Thymus (tissue), 11 donors: Measurements from ENCODE around the gene GNA12. TPM values are rescaled to one million over a fixed set of nuclear protein-coding genes. Genes with fewer than 3 reads are reported as not detected.
"Not testable (repeated sequence)": the region's sequence is repeated elsewhere in the genome, so short reads cannot be mapped to it uniquely, and the experiment has no call there.

Experiments used
- DNase-seq, 9 donors: peaks; one replicate each; pipeline ENCODE4 v3.0.0-alpha.2; 2013; ENCODE audit warnings: low spot score in 9 of 9, low read depth in 6 of 9, missing footprints in 1 of 9
- H3K27ac ChIP-seq, 2 donors: one replicate each; pipeline ENCODE4 v1.5.1; 2013; ENCODE audit warnings: control low read depth in 1 of 2, low read depth in 1 of 2, low read length in 1 of 2, mild to moderate bottlenecking in 1 of 2, moderate library complexity in 1 of 2
- H3K27me3 ChIP-seq, 2 donors: one replicate each; pipeline ENCODE4 v1.5.1; 2013; ENCODE audit warnings: low read length in 1 of 2; ENCODE audit not compliant: control insufficient read depth in 2 of 2, insufficient read depth in 1 of 2
- H3K36me3 ChIP-seq, 2 donors: one replicate each; pipeline ENCODE4 v1.5.1; 2013; ENCODE audit warnings: low read length in 1 of 2, mild to moderate bottlenecking in 1 of 2, moderate library complexity in 1 of 2; ENCODE audit not compliant: control insufficient read depth in 2 of 2, insufficient read depth in 2 of 2
- H3K4me1 ChIP-seq, 2 donors: one replicate each; pipeline ENCODE4 v1.5.1; 2013; ENCODE audit warnings: low read length in 2 of 2; ENCODE audit not compliant: control insufficient read depth in 2 of 2, insufficient read depth in 2 of 2
- H3K4me3 ChIP-seq, 2 donors: one replicate each; pipeline ENCODE4 v1.5.1; 2013; ENCODE audit warnings: low read length in 2 of 2, control low read depth in 1 of 2, mild to moderate bottlenecking in 1 of 2
- H3K9me3 ChIP-seq, 2 donors: one replicate each; pipeline ENCODE4 v1.5.1; 2013; ENCODE audit warnings: low read length in 1 of 2, mild to moderate bottlenecking in 1 of 2; ENCODE audit not compliant: control insufficient read depth in 2 of 2, insufficient read depth in 1 of 2
- WGBS: extraction: QIAGEN DNeasy Blood & Tissue Kit; methylation state at CpG from one replicate; pipeline ENCODE4 v1.1.7; 2013; 5-methylcytosine and 5-hydroxymethylcytosine counted together
- polyA plus RNA-seq: library from polyadenylated mRNA; stranded (reverse); fragments of 200-250 nt; gene quantifications from one replicate; pipeline ENCODE4 v1.2.3, GENCODE V29; 2013
- total RNA-seq: library from RNA; stranded (reverse); fragments of 120-200 nt; gene quantifications from one replicate; pipeline ENCODE4 v1.2.4, GENCODE V29; 2013
- donor health status: healthy.

Gene GNA12
- total and polyA plus RNA-seq, 2 donors, result 4.4 to 11.9 TPM

DNA sequence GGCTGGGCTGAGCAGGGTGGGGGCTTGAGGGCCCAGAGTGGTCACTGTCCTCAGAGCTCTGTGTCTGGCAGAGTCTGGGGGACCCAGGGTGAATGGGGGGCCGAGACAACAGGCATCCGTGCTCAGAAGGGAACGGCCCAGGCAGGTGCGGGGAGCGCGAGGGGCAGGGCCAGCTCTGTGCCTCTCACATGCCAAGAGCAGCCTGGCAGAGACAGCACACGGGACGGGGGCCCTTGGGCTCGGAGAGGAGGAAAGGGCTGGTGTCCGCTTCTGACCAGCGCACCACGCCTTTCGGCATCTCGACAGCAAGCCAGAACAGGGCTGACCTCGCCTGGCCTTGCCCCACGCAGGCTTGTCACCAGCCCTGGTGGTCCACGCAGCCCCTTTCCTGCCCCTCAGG lies 142.7 kb downstream of the GNA12 start:
- H3K4me3 ChIP-seq, result no peak overlapping the region
- H3K4me1 ChIP-seq, result peaks cover 12 to 17% of the 10 kb centered on the region in 2 donors
- H3K9me3 ChIP-seq, result peaks cover 0 to 3% of the 10 kb centered on the region in 2 donors
- H3K27me3 ChIP-seq, result peaks cover 6 to 54% of the 10 kb centered on the region in 2 donors
- DNase-seq, result no peak
- no peak overlapping the region for H3K27ac ChIP-seq
- H3K36me3 ChIP-seq, result no peaks in the 10 kb centered on the region
- 93% methylated on average over 17 of the region's 17 CpGs for WGBS

DNA sequence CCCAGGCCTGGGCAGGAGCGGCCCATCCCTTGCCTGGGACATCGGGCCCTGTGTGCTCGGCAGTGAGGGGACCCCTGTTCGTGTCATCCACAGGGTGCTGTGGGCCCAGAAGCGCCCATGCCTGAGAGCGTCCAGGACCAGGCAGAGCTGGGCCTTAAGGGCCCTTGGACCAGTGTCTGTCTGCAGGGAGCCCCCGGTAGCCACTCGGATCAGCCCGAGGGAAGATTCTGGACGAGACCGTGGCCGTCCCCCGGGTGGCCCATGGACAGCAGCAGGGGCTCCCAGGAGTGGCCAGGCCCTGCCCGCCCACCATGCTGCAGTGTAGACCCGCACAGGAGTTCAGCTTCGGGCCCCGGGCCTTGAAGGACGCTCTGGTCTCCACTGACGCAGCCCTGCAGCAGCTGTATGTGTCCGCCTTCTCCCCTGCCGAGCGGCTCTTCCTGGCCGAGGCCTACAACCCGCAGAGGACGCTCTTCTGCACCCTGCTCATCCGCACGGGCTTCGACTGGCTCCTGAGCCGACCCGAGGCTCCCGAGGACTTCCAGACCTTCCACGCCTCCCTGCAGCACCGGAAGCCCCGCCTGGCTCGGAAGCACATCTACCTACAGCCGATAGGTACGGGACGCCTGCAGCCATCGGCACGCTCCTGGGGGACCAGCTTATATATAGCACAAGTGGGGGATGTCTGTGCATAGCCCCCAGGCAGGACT lies 143.8 kb downstream of the GNA12 start:
- Histone ChIP-seq H3K36me3 (no peaks in the 10 kb centered on the region), H3K27ac (no peak overlapping the region), H3K27me3 (peaks cover 4 to 46% of the 10 kb centered on the region in 2 donors), H3K4me1 (peaks cover 12 to 17% of the 10 kb centered on the region in 2 donors), H3K9me3 (peaks cover 0 to 3% of the 10 kb centered on the region in 2 donors), H3K4me3 (no peak overlapping the region)
- WGBS, result 97% methylated on average over 40 of the region's 40 CpGs
- no peak for DNase-seq

DNA sequence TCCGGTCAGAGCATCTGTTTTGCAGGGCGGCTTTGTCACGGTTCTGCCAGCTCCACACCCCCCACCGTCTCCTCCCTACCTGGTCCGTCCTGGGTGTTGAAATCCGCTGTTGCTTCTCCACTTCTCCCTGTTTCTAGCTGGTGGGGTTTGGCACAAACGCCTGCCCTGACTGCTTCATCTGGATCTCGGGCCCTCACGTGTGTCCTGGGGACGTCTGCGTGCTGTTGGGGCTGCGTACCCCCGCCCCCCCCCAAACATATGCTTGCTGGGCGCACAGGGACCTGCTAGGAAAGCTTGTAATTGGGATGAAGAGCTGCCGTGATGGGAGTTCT lies 144.9 kb downstream of the GNA12 start:
- Histone ChIP-seq H3K4me3 (no peak overlapping the region), H3K27me3 (peaks cover 4 to 46% of the 10 kb centered on the region in 2 donors), H3K9me3 (peaks cover 0 to 3% of the 10 kb centered on the region in 2 donors), H3K36me3 (no peaks in the 10 kb centered on the region), H3K4me1 (peaks cover 12 to 17% of the 10 kb centered on the region in 2 donors), H3K27ac (no peak overlapping the region)
- WGBS, result 18% methylated on average over 15 of the region's 15 CpGs
- DNase-seq, result no peak

- WGBS, result 15% methylated on average over 18 of the region's 18 CpGs
- Histone ChIP-seq H3K9me3 (peaks cover 0 to 3% of the 10 kb centered on the region in 2 donors), H3K27ac (no peak overlapping the region), H3K27me3 (peaks cover 4 to 46% of the 10 kb centered on the region in 2 donors), H3K4me3 (no peak overlapping the region), H3K36me3 (no peaks in the 10 kb centered on the region), H3K4me1 (peaks cover 12 to 17% of the 10 kb centered on the region in 2 donors)
- peak in 4 of 9 donors; percentile 44 to 78 (median 51) for DNase-seq
These were observed 145.4 kb downstream of the GNA12 start for GRCh38 chr7:2698581-2699288.

DNA sequence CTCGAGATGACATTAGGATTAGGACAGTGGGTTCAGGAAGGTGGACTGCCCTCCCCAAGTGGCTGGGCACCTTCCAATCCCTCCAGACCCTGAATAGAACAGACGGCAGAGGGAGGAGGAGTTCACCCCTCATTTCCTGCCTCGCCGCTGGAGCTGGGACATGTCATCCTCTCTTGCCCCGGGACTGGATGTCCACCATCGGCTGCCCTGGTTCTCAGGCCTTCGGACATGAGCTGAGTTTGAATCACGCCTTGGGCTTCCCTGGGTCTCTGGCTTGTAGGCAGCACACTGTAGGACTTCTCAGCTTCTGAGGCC lies 150.0 kb downstream of the GNA12 start:
- H3K4me1 ChIP-seq, H3K4me3 ChIP-seq, DNase-seq, H3K36me3 ChIP-seq, H3K27ac ChIP-seq, H3K9me3 ChIP-seq: not testable (repeated sequence)
- H3K27me3 ChIP-seq, result peaks cover 13 to 41% of the 10 kb centered on the region in 2 donors
- WGBS, result 89% methylated on average over 8 of the region's 8 CpGs

DNA sequence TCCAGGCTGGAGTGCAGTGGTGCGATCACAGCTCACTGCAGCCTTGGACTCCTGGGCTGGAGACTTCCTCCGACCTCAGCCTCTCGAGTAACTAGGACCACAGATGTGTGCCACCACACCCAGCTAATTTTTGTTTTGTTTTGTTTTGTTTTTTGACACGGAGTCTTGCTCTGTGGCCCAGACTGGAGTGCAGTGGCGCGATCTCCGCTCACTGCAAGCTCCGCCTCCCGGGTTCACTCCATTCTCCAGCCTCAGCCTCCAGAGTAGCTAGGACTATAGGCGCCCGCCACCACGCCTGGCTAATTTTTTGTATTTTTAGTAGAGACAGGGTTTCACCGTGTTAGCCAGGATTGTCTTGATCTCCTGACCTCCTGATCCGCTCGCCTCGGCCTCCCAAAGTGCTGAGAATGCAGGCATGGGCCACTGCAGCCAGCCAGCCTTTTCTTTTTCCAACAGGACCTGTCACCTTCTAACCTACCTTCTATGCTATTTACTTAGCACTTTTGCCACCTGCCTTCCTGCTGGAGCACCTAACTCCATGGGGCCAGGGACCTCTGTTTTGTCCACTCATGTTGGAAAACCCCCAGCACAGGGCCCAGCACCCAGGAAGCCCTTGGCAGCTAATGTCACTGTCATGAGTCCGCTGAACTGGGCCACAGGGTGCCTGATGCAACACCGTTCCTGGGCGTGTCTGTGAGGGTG lies 150.5 kb downstream of the GNA12 start:
- DNase-seq, H3K4me1 ChIP-seq, H3K27ac ChIP-seq, H3K9me3 ChIP-seq, H3K4me3 ChIP-seq, H3K36me3 ChIP-seq: not testable (repeated sequence)
- 95% methylated on average over 19 of the region's 19 CpGs for WGBS
- H3K27me3 ChIP-seq, result peaks cover 18 to 41% of the 10 kb centered on the region in 2 donors

GRCh38 chr7:2692543-2692942 lies 151.6 kb downstream of the GNA12 start:
- DNase-seq, result no peak
- H3K36me3 ChIP-seq, result no peaks in the 10 kb centered on the region
- H3K9me3 ChIP-seq, result no peaks in the 10 kb centered on the region
- H3K4me3 ChIP-seq, result no peak overlapping the region
- WGBS, result 72% methylated on average over 14 of the region's 14 CpGs
- H3K4me1 ChIP-seq, result peaks cover 0 to 10% of the 10 kb centered on the region in 2 donors
- H3K27me3 ChIP-seq, result peaks cover 29 to 42% of the 10 kb centered on the region in 2 donors
- H3K27ac ChIP-seq, result no peak overlapping the region

DNA sequence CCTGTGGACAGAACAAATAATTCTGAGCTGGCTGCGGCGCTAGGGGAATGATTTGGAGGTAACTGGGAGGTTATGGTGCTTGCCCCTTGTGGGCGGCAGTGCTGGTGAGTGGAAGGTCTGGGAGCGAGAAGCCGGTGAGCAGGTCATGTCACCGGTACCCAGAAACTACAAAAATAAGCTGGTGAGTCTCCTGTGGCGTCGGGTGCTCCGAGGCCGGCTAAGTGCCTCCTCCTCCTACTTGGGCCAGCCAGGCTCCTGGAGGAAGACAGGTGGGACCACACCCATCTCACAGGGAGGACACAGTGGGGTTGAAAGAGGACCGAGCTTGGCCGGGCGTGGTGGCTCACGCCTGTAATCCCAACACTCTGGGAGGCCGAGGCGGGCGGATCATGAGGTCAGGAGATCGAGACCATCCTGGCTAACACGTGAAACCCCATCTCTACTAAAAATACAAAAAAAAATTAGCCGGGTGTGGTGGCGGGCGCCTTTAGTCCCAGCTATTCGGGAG lies 152.1 kb downstream of the GNA12 start:
- peaks cover 32 to 47% of the 10 kb centered on the region in 2 donors for H3K27me3 ChIP-seq
- H3K4me1 ChIP-seq, H3K9me3 ChIP-seq, H3K36me3 ChIP-seq, DNase-seq, H3K4me3 ChIP-seq, H3K27ac ChIP-seq: not testable (repeated sequence)
- WGBS, result 97% methylated on average over 23 of the region's 23 CpGs
